Measurements from ENCODE around the gene ZNF672.
A peak's percentile ranks its signal among the peaks of the same experiment; 100 is the strongest.
"Not testable (repeated sequence)": the region's sequence is repeated elsewhere in the genome, so short reads cannot be mapped to it uniquely, and the experiment has no call there.

ZNF672 gene

DNA sequence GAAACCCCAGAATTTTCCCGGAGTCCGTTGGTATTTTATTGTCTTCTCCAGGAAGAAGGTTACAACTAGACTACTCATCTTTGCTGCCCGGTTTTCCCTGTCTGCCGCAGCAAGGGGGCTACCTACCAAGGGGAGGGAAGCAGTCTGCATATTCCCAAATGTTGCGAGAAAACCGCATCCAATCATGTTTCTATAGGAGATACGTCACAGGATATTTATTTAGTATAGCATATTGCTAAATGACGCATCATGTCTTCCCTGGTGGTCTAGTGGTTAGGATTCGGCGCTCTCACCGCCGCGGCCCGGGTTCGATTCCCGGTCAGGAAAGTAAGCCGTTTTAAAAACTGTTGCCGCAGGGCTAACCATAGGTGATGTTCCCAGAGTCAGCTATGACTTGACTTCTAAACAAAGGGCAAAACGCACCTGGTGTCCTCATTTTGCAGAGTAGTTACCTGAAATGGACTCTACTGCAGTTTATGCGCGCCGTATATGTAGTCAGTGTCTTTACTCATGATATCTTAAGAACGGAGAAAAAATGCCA is 36.0 kb downstream of the ZNF672 start:
- Histone ChIP-seq H3K9me3 (ENCODE audit: low read length) (no peaks in the 10 kb centered on the region), H3K27me3 (ENCODE audit: insufficient read depth, low read length) (no peaks in the 10 kb centered on the region), H3K4me3 (ENCODE audit: low read length) (peak overlapping the region; percentile 65), H3K36me3 (ENCODE audit: insufficient read depth, low read length) (no peaks in the 10 kb centered on the region), H3K4me1 (ENCODE audit: insufficient read depth, low read length) (no peaks in the 10 kb centered on the region), H2AFZ (ENCODE audit: low read depth, low read length) (no peak overlapping the region)

DNA sequence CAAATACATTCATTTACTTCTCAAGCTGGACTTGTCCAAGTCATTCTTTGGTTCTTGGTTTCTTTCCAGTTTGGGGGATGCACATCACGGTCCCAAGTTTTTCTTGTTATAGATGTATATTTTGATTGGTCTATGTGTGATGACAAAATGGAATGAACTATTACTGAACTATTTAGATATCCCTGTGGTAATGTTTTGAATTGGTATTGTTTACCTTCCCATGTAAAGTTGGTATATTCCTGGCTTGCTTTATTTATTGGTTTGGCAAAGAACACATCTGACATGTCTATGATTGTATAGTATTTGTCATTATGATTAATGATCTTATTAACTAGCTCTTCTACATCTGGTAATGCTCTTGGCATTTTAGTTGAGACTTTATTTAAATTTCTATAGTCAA is 43.2 kb downstream of the ZNF672 start:
- Histone ChIP-seq H3K27me3 (ENCODE audit: insufficient read depth, low read length) (no peaks in the 10 kb centered on the region), H3K36me3 (ENCODE audit: insufficient read depth, low read length) (no peaks in the 10 kb centered on the region), H3K4me1 (ENCODE audit: insufficient read depth, low read length) (no peaks in the 10 kb centered on the region), H2AFZ (ENCODE audit: low read depth, low read length) (no peak overlapping the region), H3K9me3 (ENCODE audit: low read length) (no peaks in the 10 kb centered on the region), H3K4me3 (ENCODE audit: low read length) (no peak overlapping the region)

- H2AFZ ChIP-seq (ENCODE audit: low read depth, low read length); H3K4me3 ChIP-seq (ENCODE audit: low read length); H3K9me3 ChIP-seq (ENCODE audit: low read length); H3K27me3 ChIP-seq (ENCODE audit: insufficient read depth, low read length); H3K4me1 ChIP-seq (ENCODE audit: insufficient read depth, low read length); H3K36me3 ChIP-seq (ENCODE audit: insufficient read depth, low read length): not testable (repeated sequence)
These were observed 44.4 kb downstream of the ZNF672 start for GRCh38 chr1:248882427-248882826.

GRCh38 chr1:248884632-248885295 is 46.7 kb downstream of the ZNF672 start:
- Histone ChIP-seq H3K9me3 (ENCODE audit: low read length) (no peaks in the 10 kb centered on the region), H2AFZ (ENCODE audit: low read depth, low read length) (no peak overlapping the region), H3K4me1 (ENCODE audit: insufficient read depth, low read length) (no peaks in the 10 kb centered on the region), H3K36me3 (ENCODE audit: insufficient read depth, low read length) (no peaks in the 10 kb centered on the region), H3K4me3 (ENCODE audit: low read length) (no peak overlapping the region), H3K27me3 (ENCODE audit: insufficient read depth, low read length) (no peaks in the 10 kb centered on the region)

DNA sequence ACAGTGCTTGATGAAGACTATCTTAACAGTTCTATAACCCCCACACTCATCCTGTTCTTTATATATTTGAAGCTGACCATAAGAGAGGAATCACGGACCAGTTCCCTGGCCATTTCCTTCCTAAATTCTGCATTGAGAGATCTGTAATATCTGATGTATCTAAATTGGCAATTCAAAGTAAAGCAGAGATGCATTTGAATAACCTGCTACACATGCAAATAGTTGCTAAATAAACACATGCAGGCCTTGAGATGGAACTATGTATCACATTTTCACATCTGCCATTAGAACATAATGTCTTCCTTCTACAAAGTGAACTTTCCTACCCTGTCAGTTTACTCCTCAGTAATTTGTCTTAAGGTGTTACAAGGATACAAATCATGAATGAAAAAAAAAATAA is 47.6 kb downstream of the ZNF672 start:
- no peaks in the 10 kb centered on the region for H3K27me3 ChIP-seq (ENCODE audit: insufficient read depth, low read length)
- H3K9me3 ChIP-seq (ENCODE audit: low read length) = no peaks in the 10 kb centered on the region
- no peaks in the 10 kb centered on the region for H3K36me3 ChIP-seq (ENCODE audit: insufficient read depth, low read length)
- H3K4me3 ChIP-seq (ENCODE audit: low read length) = no peak overlapping the region
- H2AFZ ChIP-seq (ENCODE audit: low read depth, low read length) = no peak overlapping the region
- H3K4me1 ChIP-seq (ENCODE audit: insufficient read depth, low read length) = no peaks in the 10 kb centered on the region

DNA sequence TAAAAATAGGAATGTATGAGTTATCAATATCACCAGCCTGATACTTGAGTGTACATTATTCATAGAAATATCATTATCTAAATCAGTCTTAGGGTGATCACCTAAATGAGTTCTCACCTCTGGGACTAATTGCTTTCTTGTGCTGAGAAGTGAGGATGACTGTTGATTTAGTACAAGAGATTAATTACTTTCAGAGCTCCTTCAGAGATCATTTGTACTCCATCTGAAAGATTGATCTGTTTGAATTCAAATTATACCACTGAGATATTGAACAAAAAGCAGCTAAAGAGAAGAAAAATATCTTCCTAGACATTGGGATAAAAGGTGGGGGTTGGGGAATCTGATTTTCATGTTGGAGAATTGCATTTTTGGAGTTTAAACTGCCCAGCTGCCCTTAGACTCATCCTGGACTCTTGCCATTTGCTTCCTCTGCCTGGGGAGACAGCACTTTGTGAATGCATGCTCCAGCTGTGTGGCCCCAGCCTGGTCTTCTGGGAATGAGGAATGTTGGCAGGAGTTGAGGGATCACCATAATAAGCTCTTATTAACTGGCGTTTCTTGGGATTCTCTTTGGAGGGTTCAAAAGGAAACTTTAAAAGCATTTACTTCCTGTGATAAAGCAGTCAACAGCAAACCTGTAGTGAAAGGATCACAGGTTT is 48.3 kb downstream of the ZNF672 start:
- no peaks in the 10 kb centered on the region for H3K36me3 ChIP-seq (ENCODE audit: insufficient read depth, low read length)
- no peak overlapping the region for H3K4me3 ChIP-seq (ENCODE audit: low read length)
- H3K27me3 ChIP-seq (ENCODE audit: insufficient read depth, low read length) = no peaks in the 10 kb centered on the region
- H2AFZ ChIP-seq (ENCODE audit: low read depth, low read length) = no peak overlapping the region
- no peaks in the 10 kb centered on the region for H3K4me1 ChIP-seq (ENCODE audit: insufficient read depth, low read length)
- no peaks in the 10 kb centered on the region for H3K9me3 ChIP-seq (ENCODE audit: low read length)

- H3K4me3 ChIP-seq (ENCODE audit: low read length); H3K4me1 ChIP-seq (ENCODE audit: insufficient read depth, low read length); H3K9me3 ChIP-seq (ENCODE audit: low read length); H3K27me3 ChIP-seq (ENCODE audit: insufficient read depth, low read length); H3K36me3 ChIP-seq (ENCODE audit: insufficient read depth, low read length); H2AFZ ChIP-seq (ENCODE audit: low read depth, low read length): not testable (repeated sequence)
These were observed 51.9 kb downstream of the ZNF672 start for GRCh38 chr1:248889914-248890243.

DNA sequence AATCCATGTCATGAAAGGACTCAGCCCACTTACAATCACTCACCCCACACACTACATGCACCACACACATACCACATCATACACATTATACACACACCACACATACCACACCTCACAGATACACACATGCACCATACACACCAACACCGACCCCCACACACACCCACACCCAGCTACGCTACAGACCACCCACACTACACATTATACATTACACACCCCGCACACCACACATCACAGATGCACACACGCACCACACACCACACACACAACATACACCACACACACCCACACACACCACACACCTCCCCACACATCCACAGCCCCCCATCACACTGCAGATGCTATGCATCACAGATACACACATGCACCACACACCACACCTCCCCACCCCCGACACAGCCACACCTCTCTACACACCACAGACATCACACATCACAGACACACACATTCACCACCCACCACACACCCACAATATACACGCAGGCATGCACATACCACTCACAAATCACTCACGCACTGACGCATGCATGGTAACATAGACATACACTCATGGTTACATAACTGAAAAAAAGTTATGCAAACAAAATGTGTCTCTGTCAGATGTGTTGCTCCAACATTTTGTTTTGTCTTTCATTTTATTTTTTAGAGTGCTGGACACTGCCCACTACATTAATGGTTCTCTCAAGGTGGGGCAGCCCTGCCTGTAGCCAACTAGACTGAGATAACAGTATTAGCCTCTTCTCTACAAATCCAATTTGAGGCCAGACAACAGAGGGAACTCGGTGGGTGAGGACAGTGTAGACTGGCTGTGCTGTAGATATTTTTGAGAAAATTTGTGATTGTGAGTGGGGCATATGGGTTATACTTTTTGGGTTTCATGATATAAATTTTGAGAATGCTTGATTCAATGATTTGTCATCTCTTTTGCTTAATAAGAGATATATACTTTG is 52.8 kb downstream of the ZNF672 start:
- no peaks in the 10 kb centered on the region for H3K9me3 ChIP-seq (ENCODE audit: low read length)
- H3K4me3 ChIP-seq (ENCODE audit: low read length) = no peak overlapping the region
- no peaks in the 10 kb centered on the region for H3K36me3 ChIP-seq (ENCODE audit: insufficient read depth, low read length)
- no peaks in the 10 kb centered on the region for H3K4me1 ChIP-seq (ENCODE audit: insufficient read depth, low read length)
- H3K27me3 ChIP-seq (ENCODE audit: insufficient read depth, low read length) = no peaks in the 10 kb centered on the region
- no peak overlapping the region for H2AFZ ChIP-seq (ENCODE audit: low read depth, low read length)

DNA sequence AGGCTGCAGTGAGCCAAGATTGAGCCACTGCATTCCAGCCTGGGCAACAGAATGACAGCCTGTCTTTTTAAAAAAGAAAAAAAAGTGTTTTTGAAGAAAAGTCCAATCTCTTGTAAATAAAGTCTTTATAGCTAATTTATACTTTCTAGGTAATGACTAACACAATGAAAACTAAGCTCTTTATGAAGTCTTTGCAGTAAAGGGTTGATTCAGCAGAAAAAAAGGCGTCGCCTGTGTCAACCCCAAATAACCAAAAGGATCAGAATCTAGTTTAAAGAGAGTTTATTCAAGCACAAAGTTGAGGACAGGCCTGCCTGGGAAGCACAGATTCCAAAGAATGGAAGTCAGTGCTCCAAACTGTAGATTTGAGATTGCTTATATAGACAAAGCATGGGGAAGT is 53.7 kb downstream of the ZNF672 start:
- no peak overlapping the region for H2AFZ ChIP-seq (ENCODE audit: low read depth, low read length)
- no peak overlapping the region for H3K4me3 ChIP-seq (ENCODE audit: low read length)
- no peaks in the 10 kb centered on the region for H3K9me3 ChIP-seq (ENCODE audit: low read length)
- H3K27me3 ChIP-seq (ENCODE audit: insufficient read depth, low read length) = no peaks in the 10 kb centered on the region
- H3K4me1 ChIP-seq (ENCODE audit: insufficient read depth, low read length) = no peaks in the 10 kb centered on the region
- no peaks in the 10 kb centered on the region for H3K36me3 ChIP-seq (ENCODE audit: insufficient read depth, low read length)

GRCh38 chr1:248892590-248892989 is 54.6 kb downstream of the ZNF672 start:
- no peak overlapping the region for H2AFZ ChIP-seq (ENCODE audit: low read depth, low read length)
- H3K4me1 ChIP-seq (ENCODE audit: insufficient read depth, low read length) = no peaks in the 10 kb centered on the region
- H3K27me3 ChIP-seq (ENCODE audit: insufficient read depth, low read length) = no peaks in the 10 kb centered on the region
- no peaks in the 10 kb centered on the region for H3K9me3 ChIP-seq (ENCODE audit: low read length)
- H3K36me3 ChIP-seq (ENCODE audit: insufficient read depth, low read length) = no peaks in the 10 kb centered on the region
- H3K4me3 ChIP-seq (ENCODE audit: low read length) = no peak overlapping the region

DNA sequence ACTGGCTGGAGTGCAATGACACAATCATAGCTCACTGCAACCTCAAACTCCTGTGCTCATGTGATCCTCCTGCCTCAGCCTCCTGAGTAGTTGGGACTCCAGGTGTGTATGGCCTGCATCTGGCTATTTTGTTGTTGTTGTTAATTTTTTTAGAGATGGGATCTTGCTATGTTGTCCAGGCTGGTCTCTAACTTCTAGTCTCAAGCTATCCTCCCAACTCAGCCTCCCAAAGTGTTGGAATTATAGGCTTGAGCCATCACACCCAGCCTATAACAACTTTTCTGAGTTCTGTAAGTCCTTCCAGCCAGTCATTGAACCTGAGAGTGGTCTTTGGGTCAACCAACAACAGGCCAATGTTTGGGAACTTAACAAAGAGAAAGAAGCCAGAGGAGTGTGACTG is 56.8 kb downstream of the ZNF672 start:
- Histone ChIP-seq H3K9me3 (ENCODE audit: low read length) (no peaks in the 10 kb centered on the region), H3K4me1 (ENCODE audit: insufficient read depth, low read length) (no peaks in the 10 kb centered on the region), H3K36me3 (ENCODE audit: insufficient read depth, low read length) (no peaks in the 10 kb centered on the region), H2AFZ (ENCODE audit: low read depth, low read length) (no peak overlapping the region), H3K4me3 (ENCODE audit: low read length) (no peak overlapping the region), H3K27me3 (ENCODE audit: insufficient read depth, low read length) (no peaks in the 10 kb centered on the region)

DNA sequence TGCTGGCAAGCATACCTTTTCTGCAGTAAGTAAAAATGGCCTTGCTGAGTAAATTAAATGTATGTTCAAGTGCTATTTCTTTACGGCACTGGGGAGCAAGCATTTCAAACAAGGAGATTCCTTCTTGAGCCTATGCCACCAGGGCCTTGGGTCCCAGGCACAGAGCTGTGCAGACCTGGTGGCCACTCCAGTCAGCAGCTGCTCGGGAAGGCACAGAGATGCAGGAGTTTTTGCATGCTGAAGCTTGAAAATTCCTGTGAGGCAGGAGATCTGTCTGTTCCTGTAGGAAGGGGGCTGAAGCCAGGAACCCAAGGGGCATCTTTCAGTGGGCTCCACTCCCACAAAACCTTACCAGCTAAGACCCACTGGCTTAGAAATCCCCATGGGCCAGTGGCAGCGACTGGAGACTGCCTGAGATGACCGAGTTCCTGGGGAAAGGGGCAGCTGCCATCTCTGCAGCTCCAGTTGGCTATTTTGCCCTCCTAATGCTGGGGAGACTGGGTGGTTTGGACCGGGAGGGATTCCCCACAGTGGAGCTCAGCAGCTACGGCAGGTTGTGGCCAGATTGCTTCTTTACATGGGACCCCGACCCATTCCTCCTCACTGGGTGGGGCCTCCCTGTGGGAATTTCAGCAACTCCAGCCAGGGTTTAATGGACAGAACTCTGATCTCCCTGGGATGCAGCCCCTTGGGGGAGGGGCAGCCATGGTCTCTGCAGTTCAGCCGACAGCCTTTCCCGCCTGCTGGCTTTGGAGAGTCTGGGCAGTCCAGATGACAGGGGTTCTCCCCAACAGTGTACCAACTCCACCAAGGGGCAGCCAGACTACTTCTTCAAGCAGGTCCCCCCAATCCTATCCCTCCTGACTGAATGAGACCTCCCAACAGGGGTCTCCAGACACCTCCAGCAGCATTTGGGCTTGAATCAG is 59.7 kb downstream of the ZNF672 start:
- Histone ChIP-seq H3K9me3 (ENCODE audit: low read length) (no peaks in the 10 kb centered on the region), H2AFZ (ENCODE audit: low read depth, low read length) (no peak overlapping the region), H3K27me3 (ENCODE audit: insufficient read depth, low read length) (no peaks in the 10 kb centered on the region), H3K36me3 (ENCODE audit: insufficient read depth, low read length) (no peaks in the 10 kb centered on the region), H3K4me3 (ENCODE audit: low read length) (no peak overlapping the region), H3K4me1 (ENCODE audit: insufficient read depth, low read length) (no peaks in the 10 kb centered on the region)

Data from neuron (in vitro differentiated cells).